Measurements from ENCODE around the gene SPATA31E1.
"Not testable (repeated sequence)": the region's sequence is repeated elsewhere in the genome, so short reads cannot be mapped to it uniquely, and the experiment has no call there.

SPATA31E1 gene

GRCh38 chr9:87882627-87883026, at the start of gene SPATA31E1:
Gene SPATA31E1, plus strand, starts transcription at chr9:87882877. Its CDS starts 15 bp downstream, at chr9:87882892.
- no peak for DNase-seq (ENCODE audit: low read depth, low spot score)

GRCh38 chr9:87834357-87834756, 48.3 kb upstream of the SPATA31E1 start:
- no peak for DNase-seq (ENCODE audit: low read depth, low spot score)

- DNase-seq (ENCODE audit: low read depth, low spot score): no peak
These were observed 46.1 kb upstream of the SPATA31E1 start for GRCh38 chr9:87836536-87836935.

GRCh38 chr9:87836951-87837705, 45.5 kb upstream of the SPATA31E1 start:
- no peak for DNase-seq (ENCODE audit: low read depth, low spot score)

GRCh38 chr9:87840134-87840533, 42.5 kb upstream of the SPATA31E1 start:
- DNase-seq (ENCODE audit: low read depth, low spot score): no peak

GRCh38 chr9:87842878-87843585, 39.6 kb upstream of the SPATA31E1 start:
- DNase-seq (ENCODE audit: low read depth, low spot score): no peak

- DNase-seq (ENCODE audit: low read depth, low spot score): no peak
These were observed 38.2 kb upstream of the SPATA31E1 start for GRCh38 chr9:87844506-87844905.

- DNase-seq (ENCODE audit: low read depth, low spot score): not testable (repeated sequence)
These were observed 34.9 kb upstream of the SPATA31E1 start for GRCh38 chr9:87847817-87848216.

- DNase-seq (ENCODE audit: low read depth, low spot score): no peak
These were observed 33.4 kb upstream of the SPATA31E1 start for GRCh38 chr9:87849144-87849758.

- DNase-seq (ENCODE audit: low read depth, low spot score): no peak
These were observed 32.3 kb upstream of the SPATA31E1 start for GRCh38 chr9:87850391-87850790.

- DNase-seq (ENCODE audit: low read depth, low spot score): not testable (repeated sequence)
These were observed 31.5 kb upstream of the SPATA31E1 start for GRCh38 chr9:87851186-87851585.

GRCh38 chr9:87853302-87853701, 29.4 kb upstream of the SPATA31E1 start:
- no peak for DNase-seq (ENCODE audit: low read depth, low spot score)

- DNase-seq (ENCODE audit: low read depth, low spot score): no peak
These were observed 28.6 kb upstream of the SPATA31E1 start for GRCh38 chr9:87853876-87854579.

- DNase-seq (ENCODE audit: low read depth, low spot score): no peak
These were observed 28.1 kb upstream of the SPATA31E1 start for GRCh38 chr9:87854580-87854955.

GRCh38 chr9:87855061-87855460, 27.6 kb upstream of the SPATA31E1 start:
- DNase-seq (ENCODE audit: low read depth, low spot score): no peak

GRCh38 chr9:87857141-87857947, 25.3 kb upstream of the SPATA31E1 start:
- no peak for DNase-seq (ENCODE audit: low read depth, low spot score)

- no peak for DNase-seq (ENCODE audit: low read depth, low spot score)
These were observed 24.7 kb upstream of the SPATA31E1 start for GRCh38 chr9:87857948-87858335.

GRCh38 chr9:87859137-87859536, 23.5 kb upstream of the SPATA31E1 start:
- no peak for DNase-seq (ENCODE audit: low read depth, low spot score)

- no peak for DNase-seq (ENCODE audit: low read depth, low spot score)
These were observed 22.9 kb upstream of the SPATA31E1 start for GRCh38 chr9:87859786-87860185.

GRCh38 chr9:87861332-87861731, 21.3 kb upstream of the SPATA31E1 start:
- no peak for DNase-seq (ENCODE audit: low read depth, low spot score)
